BJ (cell line): ENCODE measurements around the gene HYAL1. TPM values are rescaled to one million over a fixed set of nuclear protein-coding genes. Genes with fewer than 3 reads are reported as not detected.

ENCODE experiments used
- CTCF ChIA-PET: fragments of 350-600 bp; formaldehyde crosslinking; extraction: SDS; loops from one replicate; lab custom pipeline; 2021; ENCODE audit warnings: antibody characterized with exemption, inconsistent platforms; lab: Yijun Ruan, JAX
- POLR2A ChIA-PET: fragments of 300-600 bp; sonication (Branson Sonifier 250); formaldehyde crosslinking; extraction: SDS; loops from one replicate; lab custom pipeline; 2021; ENCODE audit warnings: antibody characterized with exemption; lab: Charles Lee
- DNase-seq: peaks from one replicate; pipeline ENCODE4 v3.0.0-alpha.2; 2011; ENCODE audit warnings: low read depth
- H3K27me3 ChIP-seq: 2 replicates; pipeline ENCODE4 v1.6.0; 2011; ENCODE audit warnings: low read length; ENCODE audit not compliant: control insufficient read depth, insufficient read depth
- H3K36me3 ChIP-seq: 2 replicates; pipeline ENCODE4 v1.5.1; 2011; ENCODE audit warnings: low read length; ENCODE audit not compliant: control insufficient read depth, insufficient read depth
- H3K4me3 ChIP-seq: 2 replicates; pipeline ENCODE4 v1.5.1; 2011; ENCODE audit warnings: low read depth, mild to moderate bottlenecking, control low read depth, low read length
- polyA minus RNA-seq: library from RNA; depleted of rRNA, polyadenylated mRNA; stranded (reverse); fragments of >200 nt; gene quantifications from 2 replicates; pipeline ENCODE4 v1.2.3, GENCODE V29; 2011; rRNA and poly(A)+ RNA removed
- polyA plus RNA-seq: library from polyadenylated mRNA; depleted of rRNA; stranded (reverse); fragments of >200 nt; gene quantifications from 2 replicates; pipeline ENCODE4 v1.2.3, GENCODE V29; 2011; rRNA removed
- TF ChIP-seq, protein P1 (sequence below): IDR thresholded peaks from 2 replicates; pipeline ENCODE4 v1.5.1; 2011; ENCODE audit warnings: low read depth, mild to moderate bottlenecking, control low read depth, inconsistent platforms, low read length, moderate library complexity; ENCODE audit not compliant: insufficient read depth

The HYAL1 gene, protein sequence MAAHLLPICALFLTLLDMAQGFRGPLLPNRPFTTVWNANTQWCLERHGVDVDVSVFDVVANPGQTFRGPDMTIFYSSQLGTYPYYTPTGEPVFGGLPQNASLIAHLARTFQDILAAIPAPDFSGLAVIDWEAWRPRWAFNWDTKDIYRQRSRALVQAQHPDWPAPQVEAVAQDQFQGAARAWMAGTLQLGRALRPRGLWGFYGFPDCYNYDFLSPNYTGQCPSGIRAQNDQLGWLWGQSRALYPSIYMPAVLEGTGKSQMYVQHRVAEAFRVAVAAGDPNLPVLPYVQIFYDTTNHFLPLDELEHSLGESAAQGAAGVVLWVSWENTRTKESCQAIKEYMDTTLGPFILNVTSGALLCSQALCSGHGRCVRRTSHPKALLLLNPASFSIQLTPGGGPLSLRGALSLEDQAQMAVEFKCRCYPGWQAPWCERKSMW
- polyA plus RNA-seq (0.10 and 0.12 TPM in 2 replicates), polyA minus RNA-seq (0.14 and 0.41 TPM in 2 replicates)

DNA sequence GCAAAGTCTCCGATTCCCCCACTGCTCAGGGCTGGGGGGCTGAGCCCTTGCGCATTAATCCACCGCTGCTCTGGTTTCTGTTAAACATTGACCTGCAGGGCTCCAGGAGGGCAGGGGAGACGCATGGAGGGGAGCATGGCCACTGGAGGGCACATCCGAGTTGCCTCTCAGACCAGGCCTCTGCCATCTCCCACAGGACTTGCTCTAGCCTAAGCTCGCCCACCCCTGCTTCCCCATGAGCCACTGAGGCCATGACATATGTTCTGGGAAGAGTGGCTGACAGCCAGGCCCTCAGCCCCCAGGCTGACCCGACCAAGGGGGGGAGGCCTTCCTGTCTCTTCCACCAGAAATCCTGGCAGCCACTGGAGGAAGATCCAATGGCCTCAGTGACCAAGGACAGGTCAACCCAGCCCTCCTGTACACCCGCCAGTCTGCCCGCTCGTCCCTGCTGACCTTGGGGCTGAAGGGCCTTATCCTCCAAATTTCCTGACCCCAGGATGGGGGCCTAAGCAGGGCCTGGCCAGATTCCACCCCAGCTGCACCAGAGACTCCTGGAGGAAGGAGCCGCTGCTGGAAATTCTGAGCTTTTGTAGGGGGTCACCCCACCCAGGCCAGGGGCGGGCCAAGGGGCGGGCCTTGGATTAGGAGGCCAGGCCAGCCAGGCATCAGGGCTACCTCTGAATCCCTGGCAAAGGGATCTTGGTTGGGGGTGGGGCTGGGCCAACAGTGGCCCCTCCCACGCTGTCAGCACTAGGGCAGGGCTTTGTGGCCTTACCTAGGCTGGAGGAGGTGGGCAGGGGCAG, at the start of gene HYAL1:
Gene HYAL1, minus strand, starts transcription at position 562 of the 803 bp plus-strand sequence. CDS start 618 bp downstream, outside the sequence.
- Histone ChIP-seq H3K4me3 (no peak within 1 kb of the TSS), H3K36me3 (no peaks in the 10 kb centered on the region), H3K27me3 (no peaks in the 10 kb centered on the region)
- no peak for DNase-seq
- ChIA-PET POLR2A (no interaction called here), CTCF (no interaction called here)
- TF ChIP-seq, protein P1, sequence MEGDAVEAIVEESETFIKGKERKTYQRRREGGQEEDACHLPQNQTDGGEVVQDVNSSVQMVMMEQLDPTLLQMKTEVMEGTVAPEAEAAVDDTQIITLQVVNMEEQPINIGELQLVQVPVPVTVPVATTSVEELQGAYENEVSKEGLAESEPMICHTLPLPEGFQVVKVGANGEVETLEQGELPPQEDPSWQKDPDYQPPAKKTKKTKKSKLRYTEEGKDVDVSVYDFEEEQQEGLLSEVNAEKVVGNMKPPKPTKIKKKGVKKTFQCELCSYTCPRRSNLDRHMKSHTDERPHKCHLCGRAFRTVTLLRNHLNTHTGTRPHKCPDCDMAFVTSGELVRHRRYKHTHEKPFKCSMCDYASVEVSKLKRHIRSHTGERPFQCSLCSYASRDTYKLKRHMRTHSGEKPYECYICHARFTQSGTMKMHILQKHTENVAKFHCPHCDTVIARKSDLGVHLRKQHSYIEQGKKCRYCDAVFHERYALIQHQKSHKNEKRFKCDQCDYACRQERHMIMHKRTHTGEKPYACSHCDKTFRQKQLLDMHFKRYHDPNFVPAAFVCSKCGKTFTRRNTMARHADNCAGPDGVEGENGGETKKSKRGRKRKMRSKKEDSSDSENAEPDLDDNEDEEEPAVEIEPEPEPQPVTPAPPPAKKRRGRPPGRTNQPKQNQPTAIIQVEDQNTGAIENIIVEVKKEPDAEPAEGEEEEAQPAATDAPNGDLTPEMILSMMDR: peak; percentile 14; the same call in 1 of the 2 replicates

DNA sequence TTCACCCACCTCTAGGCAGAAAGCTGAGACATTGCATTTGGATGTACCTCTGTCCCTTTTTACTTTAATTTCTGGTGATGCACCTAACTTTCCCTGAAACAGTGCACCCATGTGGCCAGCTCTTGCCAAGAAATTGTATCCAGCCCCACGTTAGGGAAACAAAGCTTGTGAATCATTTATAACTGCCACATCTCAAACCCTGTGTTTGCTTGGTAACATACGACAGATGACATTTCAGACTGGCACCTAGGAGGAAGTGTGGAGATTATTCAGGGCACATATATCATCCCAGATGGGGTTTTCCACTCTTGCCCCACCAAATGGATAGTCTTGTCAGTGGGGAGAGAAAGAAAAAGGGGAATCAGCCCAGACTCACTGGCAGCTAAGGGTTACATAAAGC, 49.4 kb upstream of the HYAL1 start:
- TF ChIP-seq, protein P1: peak; percentile 33
- no peak for DNase-seq
- ChIA-PET POLR2A (no interaction called here), CTCF (interaction anchor here (1.8 kb wide), 2 partner anchors 13 to 16 kb away, joined by 4 to 5 read pairs; partner anchors contain the start of gene RASSF1)
- Histone ChIP-seq H3K36me3 (peaks cover 25% of the 10 kb centered on the region), H3K27me3 (no peaks in the 10 kb centered on the region), H3K4me3 (no peak overlapping the region)

DNA sequence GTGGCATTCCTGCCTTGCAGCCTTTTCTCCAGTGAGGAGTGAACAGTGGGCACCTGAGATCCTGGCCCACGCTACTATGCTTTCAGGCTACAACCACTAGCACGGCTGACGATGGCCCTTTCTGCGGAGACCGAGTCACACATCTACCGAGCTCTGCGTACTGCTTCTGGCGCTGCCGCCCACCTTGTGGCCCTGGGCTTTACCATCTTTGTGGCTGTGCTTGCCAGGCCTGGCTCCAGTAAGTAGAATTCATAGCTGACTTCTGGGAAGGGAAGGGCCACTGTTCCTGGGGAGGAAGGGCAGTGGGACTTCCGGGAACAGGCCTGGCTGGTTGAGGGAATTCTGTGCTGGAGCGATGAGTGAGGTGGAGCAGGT, 47.9 kb upstream of the HYAL1 start:
- ChIA-PET CTCF (interaction anchor here (0.6 to 7.3 kb wide), 6 partner anchors 11 to 199 kb away, joined by 4 to 98 read pairs (median 8); partner anchors contain the start of gene RASSF1), POLR2A (no interaction called here)
- Histone ChIP-seq H3K27me3 (no peaks in the 10 kb centered on the region), H3K4me3 (peak overlapping the region; percentile 85), H3K36me3 (peaks cover 23% of the 10 kb centered on the region)
- TF ChIP-seq, protein P1: no peak
- no peak for DNase-seq

DNA sequence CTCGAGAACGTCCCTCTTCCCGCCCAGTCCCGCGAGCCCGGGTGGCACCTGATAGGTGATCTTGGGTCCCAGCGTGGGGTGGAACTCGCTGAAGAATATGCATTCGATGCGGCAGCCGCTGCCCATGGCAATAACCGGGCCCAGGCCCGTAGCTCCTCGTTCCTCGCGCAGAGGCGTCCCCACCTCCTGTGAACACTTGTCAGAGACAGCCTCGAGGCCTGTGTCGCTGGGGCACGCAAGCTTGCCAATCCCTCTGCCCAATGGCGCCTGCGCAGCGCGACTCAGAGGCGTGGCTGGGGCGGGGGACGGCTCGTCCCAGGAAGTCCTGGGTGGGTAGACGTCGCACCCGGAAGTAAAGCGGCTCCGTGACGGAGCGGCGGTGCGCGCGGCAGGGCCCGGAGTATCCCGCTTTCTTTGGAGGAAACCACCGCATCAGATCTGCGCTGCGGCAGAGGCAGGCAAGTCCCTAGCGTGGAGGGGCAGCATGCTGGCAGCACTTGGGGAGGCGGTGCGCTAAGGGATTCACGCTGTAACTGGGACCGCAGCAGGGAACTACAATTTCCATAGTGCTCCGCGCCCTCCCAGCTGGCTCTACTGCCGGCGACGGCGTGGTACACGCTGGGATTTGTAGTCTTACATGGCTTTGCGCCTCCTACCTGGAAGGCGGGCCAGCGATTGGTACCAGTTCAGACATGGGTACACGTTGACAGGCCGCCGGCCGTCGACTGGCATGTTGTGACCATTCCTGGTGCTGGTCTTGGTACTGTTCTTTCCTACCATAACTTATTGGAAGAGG, 47.4 kb upstream of the HYAL1 start, which contains the start of the genes CYB561D2 and NPRL2:
Gene CYB561D2, plus strand, starts transcription at position 336 of the 796 bp plus-strand sequence. CDS start 572 bp downstream, outside the sequence.
Gene NPRL2, minus strand, starts transcription at position 249 of the 796 bp plus-strand sequence. Its CDS starts 123 bp downstream, at position 126.
- TF ChIP-seq, protein P1: no peak
- DNase-seq: peak; percentile 68
- no peaks in the 10 kb centered on the region for H3K27me3 ChIP-seq
- peak within 1 kb of the TSS; percentile 85 for H3K4me3 ChIP-seq
- ChIA-PET POLR2A (interaction anchor here (0.7 kb wide), 1 partner anchor 13 kb away, joined by 5 read pairs; no protein-coding TSS in a partner anchor), CTCF (interaction anchor here (0.6 to 7.3 kb wide), 10 partner anchors 8 to 202 kb away, joined by 3 to 98 read pairs (median 4); partner anchors contain the start of gene RASSF1)
- peaks cover 21% of the 10 kb centered on the region for H3K36me3 ChIP-seq
